ENCODE measurements around the gene IDS. TPM values are rescaled to one million over a fixed set of nuclear protein-coding genes. Genes with fewer than 3 reads are reported as not detected.

Gene IDS
- total and polyA plus RNA-seq, 2 of the 8 experiments (the other 6 are each of a cell fraction or from before 2014, with no cell fraction given): 19.9 to 20.7 TPM

- no peaks in the 10 kb centered on the region for H3K9me3 ChIP-seq (ENCODE audit: insufficient read depth in 2 of 2, low read depth in 1 of 2, low read length in 1 of 2)
- H4K20me1 ChIP-seq (replicated peaks in 1 of 2; ENCODE audit: control insufficient read depth in 1 of 2, insufficient read depth in 2 of 2, low read length in 2 of 2): no peaks in the 10 kb centered on the region
- no peak overlapping the region for H2BK12ac ChIP-seq (ENCODE audit: low read depth, low read length)
- H4K5ac ChIP-seq (ENCODE audit: insufficient read length, low read depth, low read length): no peak overlapping the region
- no peak overlapping the region for H2BK15ac ChIP-seq (ENCODE audit: low read length)
- H2AK5ac ChIP-seq (ENCODE audit: low read depth, low read length): no peak overlapping the region
- ChIA-PET CTCF (ENCODE audit: partially characterized antibody) (interaction anchor here (1.3 to 2.7 kb wide), 2 partner anchors 12 to 26 kb away, joined by 5 to 11 read pairs; no protein-coding TSS in a partner anchor), POLR2A (ENCODE audit: partially characterized antibody) (no interaction called here)
- DNase-seq (ENCODE audit: low read depth in 1 of 2, low spot score in 2 of 2) (no peak), FAIRE-seq (no peak)
- H3K14ac ChIP-seq (ENCODE audit: insufficient read length): no peak overlapping the region
- TF ChIP-seq POLR2A (IDR thresholded peaks at IDR 0.05; ENCODE audit: control extremely low read depth in 1 of 2, low read depth in 2 of 2, low read length in 2 of 2) (no peak), CTBP2 (IDR thresholded peaks at IDR 0.05; ENCODE audit: borderline replicate concordance, insufficient read depth, insufficient read length, low read length) (no peak), ATF3 (IDR thresholded peaks at IDR 0.05; ENCODE audit: insufficient read depth, low read depth, low read length) (no peak), SP2 (IDR thresholded peaks at IDR 0.05; ENCODE audit: low read length) (no peak)
- no peaks in the 10 kb centered on the region for H3K27me3 ChIP-seq (replicated peaks in 1 of 4; ENCODE audit: control insufficient read depth in 3 of 4, extremely low read depth in 1 of 4, insufficient read depth in 3 of 4, low read length in 3 of 4)
- H2BK5ac ChIP-seq (ENCODE audit: low read depth, low read length): no peak overlapping the region
- no peak overlapping the region for H3K23ac ChIP-seq (ENCODE audit: insufficient read length)
- H2AFZ ChIP-seq (ENCODE audit: low read length): no peak overlapping the region
- no peaks in the 10 kb centered on the region for H3K36me3 ChIP-seq (ENCODE audit: control insufficient read depth in 2 of 4, insufficient read depth in 4 of 4, low read length in 3 of 4)
- no peak overlapping the region for H3K56ac ChIP-seq (replicated peaks; ENCODE audit: insufficient read length, low read depth, low read length)
- H3K4me3 ChIP-seq (ENCODE audit: extremely low read depth in 1 of 4, insufficient read depth in 2 of 4, low read depth in 3 of 4, low read length in 4 of 4): no peak overlapping the region
- H3K9ac ChIP-seq (replicated peaks in 1 of 4; ENCODE audit: extremely low read depth in 1 of 4, low read depth in 3 of 4, low read length in 3 of 4): no peak overlapping the region
- 96% methylated on average over 9 of the region's 9 CpGs; no CpG with 5 or more reads in 1 of the 2 experiments for WGBS, 2 experiments (ENCODE audit: extremely low coverage in 1 of 2, insufficient coverage in 1 of 2, insufficient read length in 1 of 2, insufficient replicate concordance in 2 of 2, low coverage in 1 of 2, low lambda C conversion rate in 2 of 2, missing lambda C conversion rate in 1 of 2)
- H3K79me2 ChIP-seq (ENCODE audit: control insufficient read depth in 1 of 2, insufficient read depth in 2 of 2, low read length in 2 of 2): no peaks in the 10 kb centered on the region
- no peak overlapping the region for H3K4me2 ChIP-seq (ENCODE audit: insufficient read depth in 1 of 2, low read depth in 2 of 2, low read length in 2 of 2)
- no peak overlapping the region for H4K91ac ChIP-seq (replicated peaks; ENCODE audit: insufficient read length, low read length)
- H3K18ac ChIP-seq (ENCODE audit: extremely low read depth, low read length): no peak overlapping the region
- peaks cover 0 to 3% (median 1%) of the 10 kb centered on the region in 4 experiments; a peak in 3 of 7 replicates for H3K4me1 ChIP-seq (replicated peaks in 1 of 4; ENCODE audit: control insufficient read depth in 3 of 4, insufficient read depth in 4 of 4, low read length in 3 of 4)
- no peak overlapping the region for H3K27ac ChIP-seq (ENCODE audit: low read depth, low read length)
- no peak overlapping the region for H2BK20ac ChIP-seq (ENCODE audit: low read length)
- H4K8ac ChIP-seq (ENCODE audit: extremely low read depth, insufficient read depth, low read length): no peak overlapping the region
- no peak overlapping the region for H2BK120ac ChIP-seq (replicated peaks; ENCODE audit: low read depth, low read length)
- no peaks in the 10 kb centered on the region for H3K79me1 ChIP-seq (ENCODE audit: low read depth, low read length)
- H3K23me2 ChIP-seq (ENCODE audit: low read depth, low read length): no peaks in the 10 kb centered on the region
- H3K4ac ChIP-seq (replicated peaks; ENCODE audit: insufficient read length, low read depth, low read length): no peak overlapping the region
Measured at GRCh38 chrX:149513825-149514428, 8.8 kb upstream of the IDS start.

All from H1 (cell line).